Gastroesophageal sphincter (tissue), 3 donors: ENCODE results near the gene ZNF566.

ENCODE experiments used
- EP300 ChIP-seq: sonication (generic); formaldehyde crosslinking; IDR thresholded peaks from one replicate; pipeline ENCODE4 v1.6.1; 2017; ENCODE audit warnings: antibody characterized with exemption, mild to moderate bottlenecking
- POLR2A ChIP-seq, 2 donors: fragments of 450-650 bp; IDR thresholded peaks; one replicate each; pipeline ENCODE4 v1.6.1; 2017; ENCODE audit warnings: antibody characterized with exemption in 2 of 2, mild to moderate bottlenecking in 2 of 2, moderate library complexity in 1 of 2
- TF ChIP-seq, protein P1 (sequence below), 4 experiments: fragments of 200-600 bp in 2 of 4; fragments of 450-650 bp in 2 of 4; sonication (generic) in 1 of 4; IDR thresholded peaks; one replicate each; pipeline ENCODE4 v1.5.1; 2017 to 2019; ENCODE audit warnings: antibody characterized with exemption in 4 of 4, mild to moderate bottlenecking in 2 of 4, moderate library complexity in 2 of 4

DNA sequence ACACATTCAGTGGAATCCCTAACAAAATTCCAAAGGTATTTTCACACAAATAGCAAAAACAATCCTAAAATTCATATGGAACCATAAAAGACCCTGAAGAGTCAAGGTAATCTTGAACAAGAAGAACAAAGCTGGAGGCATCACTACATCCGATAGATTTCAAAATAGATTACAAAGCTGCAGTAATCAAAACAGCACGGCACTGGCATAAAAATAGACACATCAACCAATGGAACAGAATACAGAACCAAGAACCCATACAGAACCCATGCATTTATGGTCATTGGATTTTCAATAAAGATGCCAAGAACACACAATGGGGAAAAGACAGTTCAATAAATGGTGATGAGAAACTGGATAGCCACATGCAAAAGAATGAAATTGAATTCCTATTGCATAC is 32.5 kb downstream of the ZNF566 start:
- no peak for TF ChIP-seq POLR2A (IDR thresholded peaks at IDR 0.05)
- no peak for TF ChIP-seq EP300
- TF ChIP-seq, protein P1, sequence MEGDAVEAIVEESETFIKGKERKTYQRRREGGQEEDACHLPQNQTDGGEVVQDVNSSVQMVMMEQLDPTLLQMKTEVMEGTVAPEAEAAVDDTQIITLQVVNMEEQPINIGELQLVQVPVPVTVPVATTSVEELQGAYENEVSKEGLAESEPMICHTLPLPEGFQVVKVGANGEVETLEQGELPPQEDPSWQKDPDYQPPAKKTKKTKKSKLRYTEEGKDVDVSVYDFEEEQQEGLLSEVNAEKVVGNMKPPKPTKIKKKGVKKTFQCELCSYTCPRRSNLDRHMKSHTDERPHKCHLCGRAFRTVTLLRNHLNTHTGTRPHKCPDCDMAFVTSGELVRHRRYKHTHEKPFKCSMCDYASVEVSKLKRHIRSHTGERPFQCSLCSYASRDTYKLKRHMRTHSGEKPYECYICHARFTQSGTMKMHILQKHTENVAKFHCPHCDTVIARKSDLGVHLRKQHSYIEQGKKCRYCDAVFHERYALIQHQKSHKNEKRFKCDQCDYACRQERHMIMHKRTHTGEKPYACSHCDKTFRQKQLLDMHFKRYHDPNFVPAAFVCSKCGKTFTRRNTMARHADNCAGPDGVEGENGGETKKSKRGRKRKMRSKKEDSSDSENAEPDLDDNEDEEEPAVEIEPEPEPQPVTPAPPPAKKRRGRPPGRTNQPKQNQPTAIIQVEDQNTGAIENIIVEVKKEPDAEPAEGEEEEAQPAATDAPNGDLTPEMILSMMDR (IDR thresholded peaks at IDR 0.05), result no peak
